Hematopoietic multipotent progenitor cell treated with erythropoietin and hydrocortisone succinate and interleukin-3 and kit ligand, for 6 days (in vitro differentiated cells): ENCODE data around the gene MLYCD.

Experiments used
- DNase-seq: peaks from one replicate; pipeline ENCODE4 v3.0.0-alpha.2; 2015

MLYCD gene

GRCh38 chr16:83972256-83973008 is 73.5 kb downstream of the MLYCD start:
- DNase-seq, result no peak

- DNase-seq, result no peak
These were observed 74.2 kb downstream of the MLYCD start for GRCh38 chr16:83973077-83973476.

- no peak for DNase-seq
These were observed 74.9 kb downstream of the MLYCD start for GRCh38 chr16:83973581-83974385.

GRCh38 chr16:83974475-83974874 is 75.6 kb downstream of the MLYCD start:
- DNase-seq, result no peak

GRCh38 chr16:83975590-83976260 is 76.8 kb downstream of the MLYCD start:
- DNase-seq, result no peak
